PC-3 (cell line): ENCODE measurements around the gene FOXO3.

Experiments used
- CTCF ChIP-seq: fragments of 300-600 bp; sonication (generic); conservative IDR thresholded peaks from 2 replicates; pipeline ENCODE4 v1.5.1; 2017; ENCODE audit warnings: antibody characterized with exemption, low read depth, mild to moderate bottlenecking, low read length
- EZH2 ChIP-seq: fragments of 300-600 bp; sonication (generic); IDR thresholded peaks from one replicate; pipeline ENCODE4 v1.6.1; 2017; ENCODE audit warnings: antibody characterized with exemption, mild to moderate bottlenecking, low read length; ENCODE audit not compliant: unreplicated experiment

GRCh38 chr6:108535114-108535742 lies 25.5 kb upstream of the FOXO3 start:
- TF ChIP-seq CTCF (no peak), EZH2 (no peak)
